GM12891 (cell line): Measurements from ENCODE around the gene SCFD2.

ENCODE experiments used
- DNase-seq: peaks from one replicate; pipeline ENCODE4 v3.0.0; 2011; ENCODE audit warnings: low spot score; ENCODE audit not compliant: insufficient read length
- FAIRE-seq: peaks from 2 replicates; lab custom pipeline; 2011; peaks lifted over from hg19 to GRCh38; lab: Jason Lieb, UNC
- PAX5 ChIP-seq: IDR thresholded peaks from 2 replicates; pipeline ENCODE4 v1.6.1; 2011; ENCODE audit warnings: low read length, moderate library complexity, mild to moderate bottlenecking; ENCODE audit not compliant: insufficient read depth, severe bottlenecking
- POLR2A ChIP-seq: IDR thresholded peaks from 2 replicates; pipeline ENCODE4 v1.6.1; 2011; ENCODE audit warnings: low read depth, low read length, control low read depth
- POLR2AphosphoS5 ChIP-seq: IDR thresholded peaks from 2 replicates; pipeline ENCODE4 v1.6.1; 2011; ENCODE audit warnings: low read depth, low read length, control low read depth
- POU2F2 ChIP-seq: IDR thresholded peaks from 2 replicates; pipeline ENCODE4 v1.6.1; 2011; ENCODE audit warnings: low read depth, mild to moderate bottlenecking, control low read depth, low read length, moderate library complexity
- SPI1 ChIP-seq: IDR thresholded peaks from 2 replicates; pipeline ENCODE4 v1.6.1; 2011; ENCODE audit warnings: low read depth, low read length, control low read depth
- TAF1 ChIP-seq: IDR thresholded peaks from 2 replicates; pipeline ENCODE4 v1.6.1; 2011; ENCODE audit warnings: low read depth, low read length, control low read depth

Gene SCFD2

DNA sequence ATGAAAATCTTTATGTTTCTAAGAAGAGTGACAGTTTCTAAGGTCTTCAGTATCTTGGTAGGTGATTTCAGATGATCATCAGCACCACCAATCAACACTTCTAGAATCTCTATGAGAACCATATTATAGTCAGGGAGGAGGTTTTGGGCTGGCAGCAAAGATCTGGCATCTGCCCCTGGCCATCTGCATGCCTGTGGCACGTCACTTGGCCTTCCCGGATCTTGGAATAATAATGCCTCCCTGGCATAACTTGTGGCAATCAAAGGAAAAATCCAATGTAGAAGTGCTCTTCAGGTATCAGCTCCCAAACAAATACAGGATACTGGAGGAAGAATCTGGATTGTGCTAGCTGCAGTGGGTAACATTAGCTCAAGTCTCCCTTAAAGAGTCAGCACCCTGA is 446.4 kb downstream of the SCFD2 start:
- DNase-seq (no peak), FAIRE-seq (no peak)
- no peak for TF ChIP-seq TAF1
- no peak for TF ChIP-seq SPI1
- TF ChIP-seq POU2F2: no peak
- TF ChIP-seq PAX5: no peak
- no peak for TF ChIP-seq POLR2A
- no peak for TF ChIP-seq POLR2AphosphoS5

- FAIRE-seq (no peak), DNase-seq (no peak)
- TF ChIP-seq POLR2A (no peak), POLR2AphosphoS5 (no peak), SPI1 (no peak), PAX5 (no peak), POU2F2 (no peak), TAF1 (no peak)
These were observed 448.0 kb downstream of the SCFD2 start for GRCh38 chr4:52917817-52918216.

DNA sequence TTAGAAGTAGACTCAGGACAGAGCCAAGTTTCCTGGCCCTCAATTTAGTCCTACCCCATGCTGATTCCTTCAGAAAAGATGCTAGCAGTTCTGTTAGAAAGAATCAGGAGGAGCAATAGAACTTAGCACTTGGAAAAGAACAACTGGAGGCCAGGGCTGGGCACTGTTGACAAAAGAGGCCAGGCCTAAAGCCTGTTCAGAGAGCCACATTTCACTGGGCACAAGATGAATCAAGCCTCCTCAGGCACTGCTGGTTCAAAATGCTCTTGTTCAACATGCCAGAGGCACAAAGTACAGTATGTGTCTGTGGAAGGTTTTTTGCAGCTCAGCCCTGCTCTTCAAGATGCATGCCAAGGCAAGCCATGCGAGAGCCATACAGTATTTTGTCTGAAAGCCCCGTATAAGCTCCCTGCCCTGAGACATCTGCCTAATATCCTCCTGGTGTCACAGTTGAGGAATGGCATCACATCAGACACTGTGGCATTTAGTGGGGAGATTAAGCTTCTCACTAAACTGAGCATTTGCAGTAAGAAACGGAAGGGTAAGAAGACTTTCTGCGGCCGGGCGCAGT is 450.0 kb downstream of the SCFD2 start:
- no peak for FAIRE-seq
- TF ChIP-seq POLR2AphosphoS5 (no peak), POU2F2 (no peak), TAF1 (no peak), POLR2A (no peak), SPI1 (no peak), PAX5 (no peak)
- no peak for DNase-seq

GRCh38 chr4:52915191-52915590 is 450.7 kb downstream of the SCFD2 start:
- DNase-seq (no peak), FAIRE-seq (no peak)
- TF ChIP-seq TAF1 (no peak), POLR2A (no peak), PAX5 (no peak), POLR2AphosphoS5 (no peak), POU2F2 (no peak), SPI1 (no peak)

DNA sequence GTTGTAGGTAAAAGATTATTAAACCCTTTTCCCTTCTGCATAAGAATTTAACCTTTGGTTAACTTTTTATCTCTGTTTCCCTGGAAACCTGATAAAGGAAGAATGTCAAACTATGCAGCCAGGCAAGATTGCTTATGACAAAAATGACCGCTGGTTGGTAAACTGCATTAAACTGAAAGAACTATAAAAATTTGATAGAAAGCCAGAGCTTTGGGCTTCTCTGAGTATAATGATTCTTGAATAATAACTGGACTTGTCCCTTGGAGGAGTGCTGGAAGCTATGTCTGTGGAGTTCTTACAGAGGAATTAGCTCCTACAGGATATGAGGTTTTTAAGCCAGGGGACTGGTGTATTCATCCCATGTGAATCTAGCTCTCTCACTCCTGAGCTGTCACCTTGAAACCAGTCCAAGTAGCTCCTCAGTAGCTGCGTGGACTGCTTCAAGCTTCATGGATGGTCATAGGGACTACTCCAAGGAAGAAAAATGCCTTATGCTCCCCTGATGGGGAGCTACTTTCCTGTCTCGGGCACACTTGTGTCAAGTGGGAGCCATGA is 451.7 kb downstream of the SCFD2 start:
- no peak for FAIRE-seq
- TF ChIP-seq SPI1: no peak
- TF ChIP-seq TAF1: no peak
- TF ChIP-seq POU2F2: no peak
- TF ChIP-seq PAX5: no peak
- TF ChIP-seq POLR2AphosphoS5: no peak
- no peak for TF ChIP-seq POLR2A
- DNase-seq: no peak

GRCh38 chr4:52912608-52913007 is 453.3 kb downstream of the SCFD2 start:
- no peak for DNase-seq
- TF ChIP-seq POU2F2: no peak
- no peak for TF ChIP-seq SPI1
- TF ChIP-seq POLR2AphosphoS5: no peak
- no peak for TF ChIP-seq POLR2A
- TF ChIP-seq TAF1: no peak
- no peak for TF ChIP-seq PAX5
- FAIRE-seq: no peak

DNA sequence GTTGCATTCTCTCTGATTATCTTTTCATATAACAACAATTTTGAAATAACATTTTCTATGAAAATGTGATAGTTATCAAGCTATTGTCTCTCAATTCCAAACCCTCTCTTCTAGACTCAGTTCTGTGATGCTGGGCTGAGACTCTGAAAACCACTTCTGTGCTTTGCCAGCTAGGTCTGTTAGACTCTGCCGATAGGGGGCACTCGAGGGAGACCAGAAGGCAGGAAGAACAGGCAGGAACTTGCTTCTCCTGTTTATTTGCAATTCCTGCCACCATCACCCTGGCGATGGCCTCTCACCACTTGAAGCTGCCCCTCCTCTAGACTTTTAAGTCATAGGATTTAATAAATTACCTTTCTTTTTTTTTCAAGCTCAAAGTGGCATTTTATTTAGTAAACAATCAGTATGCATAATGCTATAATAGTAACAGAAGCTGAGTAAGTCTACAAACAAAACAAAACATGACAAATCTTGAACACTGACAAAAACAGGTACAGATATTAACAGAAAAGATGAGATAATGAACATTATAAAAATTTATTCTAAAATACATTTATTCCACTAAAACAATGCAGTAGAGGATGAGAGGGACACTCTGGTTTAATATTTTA is 454.1 kb downstream of the SCFD2 start:
- DNase-seq (peak; percentile 24), FAIRE-seq (peak; percentile 45)
- TF ChIP-seq POLR2AphosphoS5 (no peak), POU2F2 (no peak), PAX5 (no peak), TAF1 (no peak), POLR2A (no peak), SPI1 (no peak)

DNA sequence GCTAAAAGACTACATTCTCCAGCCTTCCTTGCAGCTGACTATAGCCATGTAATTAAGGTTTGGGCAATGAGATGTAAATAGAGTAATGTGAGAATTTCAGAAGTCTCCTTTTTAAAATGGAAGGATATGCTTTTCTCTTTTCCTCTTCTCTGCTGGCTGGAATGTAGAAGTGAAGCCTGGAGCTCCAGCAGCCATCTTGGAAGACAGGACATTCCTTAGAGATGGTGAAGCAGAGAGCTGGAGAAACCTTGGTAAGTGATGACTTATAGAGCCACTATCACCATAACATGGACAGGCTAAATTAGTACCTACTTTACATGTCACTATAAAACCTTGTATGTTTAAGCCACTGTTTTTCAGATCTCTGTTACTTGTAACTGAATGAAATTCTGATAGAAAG is 455.7 kb downstream of the SCFD2 start:
- FAIRE-seq (no peak), DNase-seq (no peak)
- no peak for TF ChIP-seq POLR2AphosphoS5
- no peak for TF ChIP-seq TAF1
- TF ChIP-seq SPI1: no peak

DNA sequence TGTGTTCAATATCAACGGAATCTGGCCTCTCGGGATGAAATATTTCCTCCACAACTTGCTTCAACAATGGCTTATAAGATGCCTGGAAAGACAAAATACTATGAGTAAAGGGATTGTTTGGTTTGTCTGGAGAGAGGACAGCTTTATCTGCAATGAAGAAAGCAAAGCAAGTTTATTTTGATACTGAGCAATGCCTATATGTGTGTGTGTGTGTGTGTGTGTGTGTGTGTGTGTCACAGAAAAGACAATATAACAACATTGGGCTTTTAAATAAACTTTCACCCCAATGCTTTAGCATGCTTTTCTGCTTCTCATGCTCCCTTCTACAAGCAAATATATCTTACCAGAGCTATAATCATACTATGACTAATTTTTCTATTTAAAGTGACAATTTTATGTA is 458.4 kb downstream of the SCFD2 start:
- no peak for FAIRE-seq
- no peak for DNase-seq
- TF ChIP-seq PAX5: no peak
- TF ChIP-seq POLR2A: no peak
- TF ChIP-seq POU2F2: no peak
- no peak for TF ChIP-seq SPI1
- no peak for TF ChIP-seq POLR2AphosphoS5
- TF ChIP-seq TAF1: no peak

GRCh38 chr4:52904421-52904820 is 461.4 kb downstream of the SCFD2 start:
- FAIRE-seq (no peak), DNase-seq (no peak)
- TF ChIP-seq POLR2AphosphoS5: no peak
- TF ChIP-seq TAF1: no peak
- TF ChIP-seq PAX5: no peak
- TF ChIP-seq SPI1: no peak
- TF ChIP-seq POLR2A: no peak
- TF ChIP-seq POU2F2: no peak
